GM21526 (cell line): ENCODE results near the gene AFTPH.

Experiments
- ATAC-seq: cut with Tn5 transposase; IDR thresholded peaks from one replicate; pipeline ENCODE4 v1.9.1; 2021; ENCODE audit warnings: moderate library complexity; ENCODE audit not compliant: unreplicated experiment, low FRiP score

Gene AFTPH

DNA sequence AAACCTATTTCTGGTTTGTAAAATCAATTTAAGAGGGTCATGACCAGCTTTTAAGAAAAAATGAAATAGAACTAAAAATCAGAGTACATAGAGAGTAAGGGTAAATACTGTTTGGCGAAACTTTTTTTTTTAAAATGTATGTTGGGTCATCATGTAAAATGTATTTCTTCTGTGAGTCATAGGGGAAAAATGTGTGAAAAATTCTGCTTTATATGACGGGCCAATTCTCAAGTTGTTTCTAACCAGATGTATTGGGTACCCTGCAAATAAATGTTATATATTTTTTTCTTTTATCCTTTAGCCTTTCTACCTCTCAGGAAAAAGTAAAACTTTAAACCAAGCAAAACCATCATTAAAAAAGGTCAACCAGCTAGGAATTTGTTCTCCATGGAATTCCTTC, 13.9 kb downstream of the AFTPH start:
- ATAC-seq, result no peak

DNA sequence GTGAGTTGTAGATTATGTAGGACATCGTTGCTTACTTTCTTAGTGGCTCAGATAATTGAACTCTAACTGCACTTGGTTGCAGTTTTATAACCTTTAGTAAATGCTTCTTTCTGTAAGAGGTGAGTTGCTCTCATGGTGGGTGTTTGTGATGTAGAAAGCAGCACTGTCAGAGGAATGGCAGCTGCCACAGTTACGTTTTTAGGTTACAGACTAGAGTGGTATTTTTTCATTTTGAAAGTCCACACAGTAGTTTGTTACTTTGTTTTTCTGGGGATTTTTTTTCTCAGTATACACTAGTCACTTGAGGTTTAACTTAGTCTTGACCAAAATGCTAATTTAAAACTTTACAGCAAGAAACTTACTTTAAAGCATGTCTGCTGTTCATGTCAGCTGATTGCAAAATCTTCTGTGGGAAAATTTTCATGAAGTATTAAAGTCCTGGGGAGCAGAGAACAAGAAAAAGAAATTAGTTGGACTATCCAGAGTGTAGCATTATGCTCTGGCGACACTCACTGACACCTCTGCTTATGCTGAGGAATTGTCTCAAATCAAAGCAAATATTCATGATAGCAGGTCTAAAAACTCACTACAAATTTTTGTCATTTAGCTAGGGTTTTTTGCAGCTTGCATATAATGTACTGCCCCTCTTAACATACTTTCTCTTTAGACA, 14.8 kb downstream of the AFTPH start:
- no peak for ATAC-seq

DNA sequence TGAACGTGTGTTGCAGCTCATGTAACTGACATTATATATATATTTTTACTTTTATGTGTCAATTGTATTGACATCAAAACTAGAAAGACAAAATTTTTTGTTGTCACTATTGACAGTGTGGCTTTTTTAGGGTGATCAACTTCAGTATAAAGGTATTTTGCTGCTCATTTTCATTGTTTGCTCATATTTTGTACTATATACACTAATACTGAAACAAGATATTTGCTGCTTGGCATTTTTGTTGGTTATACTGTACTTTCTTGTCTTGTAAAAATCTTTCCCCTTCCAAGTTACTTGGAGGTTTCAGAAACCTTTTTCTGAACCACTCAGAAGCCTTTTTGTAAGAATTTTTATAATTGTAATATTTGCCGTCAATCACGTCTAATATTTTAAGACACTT, 16.5 kb downstream of the AFTPH start:
- ATAC-seq, result no peak

- ATAC-seq, result no peak
Measured at GRCh38 chr2:64541547-64541946, 17.4 kb downstream of the AFTPH start.

DNA sequence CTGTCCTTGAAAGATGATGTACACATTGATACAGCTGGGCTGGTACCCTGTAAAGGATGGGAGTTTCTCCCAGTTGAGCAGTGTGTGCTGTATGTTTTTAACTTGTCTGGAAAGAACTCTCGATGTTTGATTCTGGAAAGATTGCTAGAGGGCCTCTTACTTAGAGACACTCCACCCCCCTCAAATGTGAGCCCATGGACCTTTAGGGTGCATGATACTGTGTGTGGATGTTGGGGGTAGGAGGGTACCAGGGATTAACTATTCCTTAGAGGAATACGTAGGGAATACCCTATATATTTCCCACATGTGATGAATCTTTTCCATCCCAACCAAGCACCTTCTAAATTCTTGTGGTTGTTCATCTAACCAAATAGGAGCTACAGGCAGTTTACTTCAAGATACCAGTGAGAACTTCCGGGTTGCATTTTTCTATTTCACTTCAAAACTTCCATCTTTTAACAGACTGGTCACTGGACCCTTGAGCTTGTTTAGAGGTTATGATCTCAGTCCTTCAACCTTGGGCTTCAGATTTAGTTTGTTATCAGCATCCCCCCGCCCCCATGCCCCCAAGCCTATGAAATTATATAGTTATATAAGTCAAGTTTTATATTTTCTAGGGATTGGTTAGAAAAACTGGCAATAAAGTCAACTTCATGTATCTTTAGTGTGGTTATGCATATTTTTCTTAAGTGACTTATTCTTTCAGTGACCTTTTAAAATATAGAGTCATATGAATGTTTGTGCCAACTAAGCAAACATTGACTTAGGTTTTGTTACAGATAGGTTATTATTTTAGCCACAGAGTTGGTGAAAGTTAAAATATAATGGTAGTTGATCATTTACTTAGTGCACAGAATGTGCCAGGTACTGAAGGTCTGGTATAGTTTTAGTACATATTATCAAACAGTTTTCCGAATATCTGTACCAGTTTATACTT, 18.2 kb downstream of the AFTPH start:
- ATAC-seq, result no peak

GRCh38 chr2:64543008-64543697, 19.0 kb downstream of the AFTPH start:
- ATAC-seq, result no peak

DNA sequence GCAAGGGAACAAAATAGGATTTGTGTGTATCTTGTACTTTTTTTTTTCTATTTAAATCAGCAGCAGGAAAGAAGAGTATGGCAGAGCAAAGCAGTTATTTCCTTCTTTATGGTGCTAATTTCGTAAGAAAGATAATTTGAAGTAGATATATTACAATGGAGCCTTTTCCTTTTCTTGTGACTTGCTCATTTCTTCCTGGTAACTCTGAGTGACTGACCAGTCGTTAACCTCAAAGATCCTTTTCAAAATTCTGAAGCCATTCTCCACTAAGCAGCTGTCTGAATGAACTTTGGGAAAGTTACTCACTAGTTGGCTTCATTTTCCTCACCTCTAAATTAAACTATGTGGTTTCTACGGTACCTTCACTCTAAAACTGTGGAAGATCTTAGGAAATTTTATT, 24.6 kb downstream of the AFTPH start:
- ATAC-seq, result no peak

- ATAC-seq, result no peak
Measured at GRCh38 chr2:64550042-64550441, 25.9 kb downstream of the AFTPH start.

GRCh38 chr2:64551851-64552250, 27.7 kb downstream of the AFTPH start:
- ATAC-seq, result no peak

GRCh38 chr2:64554117-64554516, 30.0 kb downstream of the AFTPH start:
- ATAC-seq, result no peak

- no peak for ATAC-seq
Measured at GRCh38 chr2:64558445-64559081, 34.4 kb downstream of the AFTPH start.

- no peak for ATAC-seq
Measured at GRCh38 chr2:64562148-64562784, 38.1 kb downstream of the AFTPH start.

GRCh38 chr2:64563436-64563938, 39.4 kb downstream of the AFTPH start:
- ATAC-seq, result no peak

- ATAC-seq, result no peak
Measured at GRCh38 chr2:64565949-64566710, 42.0 kb downstream of the AFTPH start.

DNA sequence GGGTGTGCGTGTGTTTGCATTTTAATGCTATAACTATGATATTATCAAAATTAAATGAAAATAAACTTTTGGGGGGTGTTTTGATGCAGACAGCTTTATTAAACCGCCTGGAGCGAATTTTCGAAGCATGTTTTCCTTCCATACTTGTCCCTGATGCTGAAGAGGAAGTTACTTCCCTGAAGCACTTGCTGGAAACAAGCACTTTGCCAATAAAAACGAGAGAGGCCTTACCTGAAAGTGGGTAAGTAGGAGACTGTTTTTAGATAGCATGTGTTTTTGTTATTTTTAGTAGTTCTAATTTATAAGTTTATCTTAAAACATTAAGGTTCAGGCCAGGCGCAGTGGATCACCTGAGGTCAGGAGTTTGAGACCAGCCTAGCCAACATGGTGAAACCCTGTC, 43.3 kb downstream of the AFTPH start:
- no peak for ATAC-seq

- no peak for ATAC-seq
Measured at GRCh38 chr2:64568836-64569235, 44.7 kb downstream of the AFTPH start.

- no peak for ATAC-seq
Measured at GRCh38 chr2:64574871-64575270, 50.7 kb downstream of the AFTPH start.

GRCh38 chr2:64581018-64581417, 56.9 kb downstream of the AFTPH start:
- ATAC-seq, result no peak

- no peak for ATAC-seq
Measured at GRCh38 chr2:64581777-64582539, 57.8 kb downstream of the AFTPH start.
